HG03066 (cell line): ENCODE measurements around the gene ATG2A.
A peak's percentile ranks its signal among the peaks of the same experiment; 100 is the strongest.

ENCODE experiments used
- ATAC-seq: cut with Tn5 transposase; IDR thresholded peaks from one replicate; pipeline ENCODE4 v1.9.1; 2021; ENCODE audit warnings: low read depth; ENCODE audit not compliant: unreplicated experiment

ATG2A gene

DNA sequence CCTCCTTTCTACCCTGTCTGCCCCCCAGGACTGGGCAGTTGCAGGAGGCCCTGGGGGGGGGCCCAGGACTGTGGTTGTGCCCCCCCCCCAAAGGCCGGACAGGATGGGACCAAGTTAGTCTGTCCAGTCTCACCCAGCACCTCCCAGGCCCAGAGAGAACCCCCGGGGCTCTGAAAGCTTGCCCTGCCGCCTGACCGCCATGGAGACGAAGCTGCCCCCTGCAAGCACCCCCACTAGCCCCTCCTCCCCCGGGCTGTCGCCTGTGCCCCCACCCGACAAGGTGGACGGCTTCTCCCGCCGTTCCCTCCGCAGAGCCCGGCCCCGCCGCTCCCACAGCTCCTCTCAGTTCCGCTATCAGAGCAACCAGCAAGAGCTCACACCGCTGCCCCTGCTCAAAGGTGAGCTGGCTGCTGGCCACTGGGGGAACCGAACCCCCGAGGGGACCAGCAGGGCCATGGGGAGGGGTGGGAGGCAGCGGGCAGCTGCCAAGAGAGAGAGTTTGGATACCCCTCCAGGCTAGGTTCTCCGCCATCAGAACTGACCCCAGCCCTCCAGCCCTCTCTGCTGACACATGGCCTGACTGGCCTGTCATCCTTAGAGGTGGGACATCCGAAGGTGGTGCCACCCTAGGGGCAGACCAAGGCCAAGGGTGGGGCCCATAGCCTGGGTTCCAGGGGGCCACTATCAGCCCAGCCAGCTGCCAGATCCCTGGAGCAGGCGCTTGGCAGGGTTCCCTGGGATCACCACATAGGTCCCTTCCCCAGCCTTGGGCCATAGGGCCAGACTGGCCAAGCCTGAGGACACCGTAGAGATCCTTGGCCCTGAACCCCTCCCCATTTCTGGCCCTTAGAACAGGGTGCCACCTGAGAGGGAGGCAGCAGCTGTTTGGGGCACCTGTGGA, 8.8 kb upstream of the ATG2A start:
- no peak for ATAC-seq

DNA sequence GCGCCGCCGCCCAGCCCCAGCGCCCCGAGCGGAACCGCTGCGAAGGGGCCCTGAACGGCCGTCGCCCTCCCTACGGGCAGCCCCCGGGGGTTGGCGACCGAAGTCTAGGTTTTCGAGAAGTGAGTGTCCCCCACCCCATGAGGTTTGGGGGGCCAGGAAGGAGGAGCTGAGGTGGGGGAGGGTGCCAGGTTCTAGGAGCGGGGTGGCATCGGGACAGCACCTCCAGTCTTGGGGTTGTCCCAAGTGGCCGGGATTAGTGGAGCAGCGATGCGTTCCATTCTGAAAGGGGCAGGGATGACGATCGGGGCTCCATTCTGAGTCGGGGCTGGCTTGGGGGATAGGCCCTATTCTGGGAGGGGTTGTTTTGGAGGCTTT, 7.9 kb upstream of the ATG2A start:
- peak; percentile 9 for ATAC-seq

GRCh38 chr11:64923944-64924909, 7.2 kb upstream of the ATG2A start, which contains the start of gene PPP2R5B:
Gene PPP2R5B, plus strand, starts transcription at chr11:64924689. Its CDS starts 1,046 bp downstream, at chr11:64925735.
- ATAC-seq: peak; percentile 86

- no peak for ATAC-seq
These were observed 6.2 kb upstream of the ATG2A start for GRCh38 chr11:64923151-64923661.

DNA sequence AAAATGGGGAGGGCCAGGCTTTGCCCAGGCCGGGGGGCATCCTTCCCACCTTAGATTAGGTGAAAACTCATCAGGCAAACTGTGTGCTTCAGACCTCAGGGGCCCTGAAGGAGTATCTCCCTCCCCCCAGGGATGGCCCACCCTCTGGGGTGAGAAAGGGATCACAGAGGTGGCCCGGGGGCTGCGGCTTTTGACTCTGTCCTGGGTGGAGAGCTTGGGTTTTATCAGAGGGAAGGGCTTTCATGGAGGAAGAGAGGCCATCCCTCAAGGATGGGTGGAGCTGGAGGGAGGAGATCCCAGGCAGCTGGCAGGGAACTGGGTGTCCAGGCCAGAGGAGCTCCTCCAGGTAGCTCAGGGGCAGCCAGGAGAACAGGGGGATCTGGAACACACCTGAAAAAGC, 4.4 kb upstream of the ATG2A start:
- ATAC-seq: no peak

GRCh38 chr11:64920124-64920523, 3.1 kb upstream of the ATG2A start:
- no peak for ATAC-seq

- no peak for ATAC-seq
These were observed 2.6 kb upstream of the ATG2A start for GRCh38 chr11:64919627-64920026.

- no peak for ATAC-seq
These were observed 1.0 kb upstream of the ATG2A start for GRCh38 chr11:64918017-64918416.

GRCh38 chr11:64917663-64917995, 620 bp upstream of the ATG2A start:
- no peak for ATAC-seq

DNA sequence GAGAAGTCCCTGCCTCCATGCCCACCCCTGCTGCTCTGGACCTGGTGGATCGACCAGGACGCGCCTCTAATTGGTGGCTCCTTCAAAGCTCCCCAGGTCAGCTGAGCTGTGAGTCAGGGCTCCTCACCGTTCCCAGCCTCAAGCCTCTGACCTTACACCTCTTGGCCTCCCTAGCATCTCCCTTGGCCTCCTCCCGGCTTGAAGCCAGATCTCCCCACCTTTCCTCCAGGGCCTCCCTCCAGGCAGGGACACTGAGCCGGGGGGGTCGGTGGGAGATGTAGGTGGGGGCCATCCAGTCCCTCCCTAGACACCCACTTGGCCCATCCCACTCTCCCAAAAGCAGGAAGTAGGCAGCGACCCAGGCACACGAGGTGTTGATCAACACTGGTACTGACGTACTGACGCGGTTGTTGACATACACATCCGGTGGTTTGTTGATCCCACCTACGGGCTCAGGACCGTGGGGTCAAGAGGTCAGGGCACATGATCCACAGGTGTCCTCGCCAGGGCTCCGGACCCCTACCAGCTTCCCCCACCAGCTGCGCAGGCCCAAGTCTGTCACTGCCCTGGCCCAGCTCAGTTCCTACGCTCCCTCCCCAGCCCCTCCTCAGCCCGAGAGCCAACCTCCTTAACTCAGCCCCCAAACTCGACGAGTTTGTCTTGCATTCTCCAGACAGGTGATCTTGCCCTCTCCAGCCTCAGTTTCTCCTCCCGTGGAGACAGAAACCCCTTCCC, 802 bp downstream of the ATG2A start:
- no peak for ATAC-seq

- no peak for ATAC-seq
These were observed 1.6 kb downstream of the ATG2A start for GRCh38 chr11:64915376-64915887.

- no peak for ATAC-seq
These were observed 2.9 kb downstream of the ATG2A start for GRCh38 chr11:64914123-64914522.

DNA sequence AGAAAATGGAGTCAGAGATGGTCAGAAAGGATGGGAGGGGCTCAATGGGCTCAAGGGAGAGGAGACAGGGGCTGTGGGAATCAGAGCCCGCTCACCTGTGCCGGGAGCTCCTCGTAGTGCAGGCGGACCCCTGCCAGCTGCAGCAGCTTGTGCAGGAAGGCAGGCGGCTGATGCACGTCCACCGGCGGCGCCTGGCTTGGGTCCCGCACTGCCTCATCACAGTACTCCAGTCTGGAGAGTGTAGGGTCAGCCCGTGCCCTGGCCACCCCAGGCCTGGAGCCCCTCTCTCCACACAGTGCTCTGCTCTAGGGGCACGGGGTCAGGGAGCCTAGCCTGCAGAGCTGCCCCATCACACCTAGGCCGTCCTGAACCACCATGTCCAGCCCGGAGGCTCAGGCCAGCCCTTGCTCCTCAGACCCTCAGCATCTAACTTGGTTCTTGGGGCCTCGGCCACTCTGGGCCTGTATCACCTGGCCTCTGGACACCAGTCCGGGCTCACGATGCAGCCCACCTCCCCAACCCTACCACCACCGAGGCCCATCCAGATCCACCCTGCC, 3.8 kb downstream of the ATG2A start:
- no peak for ATAC-seq

- no peak for ATAC-seq
These were observed 5.3 kb downstream of the ATG2A start for GRCh38 chr11:64911689-64912088.

GRCh38 chr11:64911142-64911541, 5.9 kb downstream of the ATG2A start:
- ATAC-seq: no peak

- no peak for ATAC-seq
These were observed 6.4 kb downstream of the ATG2A start for GRCh38 chr11:64910451-64911093.

DNA sequence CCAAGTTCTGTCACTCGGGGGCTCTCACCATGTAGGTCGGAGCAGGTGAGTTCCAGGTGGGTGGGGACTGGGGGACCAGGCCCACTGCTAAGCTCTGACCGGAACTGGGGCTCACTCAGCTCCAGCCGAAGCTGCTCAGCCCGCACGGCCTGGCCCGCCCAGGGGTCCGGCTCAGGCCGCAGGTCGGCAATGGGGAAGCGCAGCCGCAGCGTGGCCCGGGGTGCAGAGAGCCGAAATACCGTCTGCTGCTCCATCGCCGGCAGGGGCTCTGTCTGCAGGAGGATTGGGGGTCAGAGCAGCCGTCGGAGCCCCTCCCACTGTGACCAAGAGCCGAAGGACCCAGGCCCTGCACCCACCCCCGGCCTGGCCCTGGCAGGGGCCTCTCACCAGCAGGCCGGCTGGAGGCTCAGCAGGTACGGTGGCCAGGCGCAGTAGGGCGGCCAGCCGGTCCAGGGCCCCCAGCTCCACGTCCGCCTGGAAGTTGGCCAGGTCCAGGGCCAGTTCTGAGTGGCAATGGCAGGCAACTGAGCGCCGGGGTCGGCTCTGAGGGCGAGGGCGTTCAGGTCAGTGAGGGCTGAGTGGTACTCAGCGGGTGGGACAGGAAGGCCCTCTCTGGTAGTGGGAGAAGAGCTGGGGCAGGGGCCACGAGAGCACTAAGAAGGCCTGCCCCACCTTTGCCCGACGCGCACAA, 7.2 kb downstream of the ATG2A start:
- no peak for ATAC-seq

DNA sequence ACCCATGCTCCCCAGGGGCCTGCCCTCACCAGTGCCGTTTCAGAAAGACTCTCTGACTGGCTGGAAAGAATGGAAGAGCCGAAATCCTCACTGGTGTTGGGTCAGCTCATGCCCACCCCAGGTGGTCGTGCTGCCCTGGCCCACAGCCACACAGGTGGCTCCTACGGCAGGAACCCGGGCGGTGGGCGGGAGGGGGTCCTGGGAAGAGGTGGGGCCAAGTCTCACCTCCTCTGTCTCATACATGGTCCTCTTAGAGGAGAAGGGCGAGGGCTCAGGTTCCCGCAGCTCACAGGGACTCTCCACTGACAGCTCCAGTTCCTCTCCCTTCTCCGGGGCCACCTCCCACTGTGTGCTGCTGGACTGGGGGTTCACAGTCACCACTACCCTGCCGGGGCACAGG, 8.2 kb downstream of the ATG2A start:
- ATAC-seq: no peak

DNA sequence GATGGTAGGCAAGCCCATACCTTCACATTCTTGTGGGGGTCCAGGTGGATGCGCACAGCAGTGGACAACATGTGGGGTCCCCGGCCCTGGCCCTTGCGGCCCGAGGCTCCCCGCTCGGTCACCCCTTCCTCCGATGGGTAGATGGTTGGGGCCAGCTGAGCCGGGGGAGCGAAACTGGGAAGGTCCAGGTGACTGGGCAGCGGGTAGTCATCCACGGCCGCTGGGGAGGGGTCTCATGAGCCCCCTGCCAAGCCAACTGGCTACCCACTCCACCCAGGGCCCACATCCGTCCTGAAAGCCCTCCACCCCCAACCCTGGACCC, 10.7 kb downstream of the ATG2A start:
- no peak for ATAC-seq
